AG09309 (cell line): ENCODE measurements around the gene RCC1.
"Not testable (repeated sequence)": the region's sequence is repeated elsewhere in the genome, so short reads cannot be mapped to it uniquely, and the experiment has no call there.

ENCODE experiments used
- DNase-seq: peaks from one replicate; pipeline ENCODE4 v3.0.0-alpha.2; 2010; ENCODE audit warnings: low read depth
- H3K4me3 ChIP-seq: 2 replicates; pipeline ENCODE4 v1.5.1; 2011; ENCODE audit warnings: mild to moderate bottlenecking, low read depth, low read length, moderate library complexity; ENCODE audit not compliant: control insufficient read depth
- TF ChIP-seq, protein P1 (sequence below): IDR thresholded peaks from 2 replicates; pipeline ENCODE4 v1.5.1; 2011; ENCODE audit warnings: mild to moderate bottlenecking, low read depth, low read length, inconsistent platforms; ENCODE audit not compliant: insufficient read depth, control insufficient read depth; ENCODE audit errors: missing control alignments

RCC1 gene

DNA sequence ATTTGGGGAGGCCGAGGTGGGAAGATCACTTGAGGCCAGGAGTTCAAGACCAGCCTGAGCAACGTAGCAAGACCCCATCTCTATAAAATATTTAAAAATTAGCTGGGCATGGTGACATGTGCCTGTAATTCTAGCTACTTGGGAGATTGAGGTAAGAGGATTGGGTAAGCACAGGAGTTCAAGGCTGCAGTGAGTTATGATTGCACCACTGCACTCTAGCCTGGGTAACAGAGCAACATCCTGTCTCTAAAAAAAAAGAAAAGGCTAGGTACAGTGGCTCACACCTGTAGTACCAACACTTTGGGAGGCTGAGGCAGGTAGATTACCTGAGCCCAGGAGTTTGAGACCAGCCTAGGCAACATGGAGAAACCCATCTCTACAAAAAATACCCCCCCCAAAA is 35.7 kb upstream of the RCC1 start:
- no peak for DNase-seq
- TF ChIP-seq, protein P1, sequence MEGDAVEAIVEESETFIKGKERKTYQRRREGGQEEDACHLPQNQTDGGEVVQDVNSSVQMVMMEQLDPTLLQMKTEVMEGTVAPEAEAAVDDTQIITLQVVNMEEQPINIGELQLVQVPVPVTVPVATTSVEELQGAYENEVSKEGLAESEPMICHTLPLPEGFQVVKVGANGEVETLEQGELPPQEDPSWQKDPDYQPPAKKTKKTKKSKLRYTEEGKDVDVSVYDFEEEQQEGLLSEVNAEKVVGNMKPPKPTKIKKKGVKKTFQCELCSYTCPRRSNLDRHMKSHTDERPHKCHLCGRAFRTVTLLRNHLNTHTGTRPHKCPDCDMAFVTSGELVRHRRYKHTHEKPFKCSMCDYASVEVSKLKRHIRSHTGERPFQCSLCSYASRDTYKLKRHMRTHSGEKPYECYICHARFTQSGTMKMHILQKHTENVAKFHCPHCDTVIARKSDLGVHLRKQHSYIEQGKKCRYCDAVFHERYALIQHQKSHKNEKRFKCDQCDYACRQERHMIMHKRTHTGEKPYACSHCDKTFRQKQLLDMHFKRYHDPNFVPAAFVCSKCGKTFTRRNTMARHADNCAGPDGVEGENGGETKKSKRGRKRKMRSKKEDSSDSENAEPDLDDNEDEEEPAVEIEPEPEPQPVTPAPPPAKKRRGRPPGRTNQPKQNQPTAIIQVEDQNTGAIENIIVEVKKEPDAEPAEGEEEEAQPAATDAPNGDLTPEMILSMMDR = no peak
- no peak overlapping the region for H3K4me3 ChIP-seq

DNA sequence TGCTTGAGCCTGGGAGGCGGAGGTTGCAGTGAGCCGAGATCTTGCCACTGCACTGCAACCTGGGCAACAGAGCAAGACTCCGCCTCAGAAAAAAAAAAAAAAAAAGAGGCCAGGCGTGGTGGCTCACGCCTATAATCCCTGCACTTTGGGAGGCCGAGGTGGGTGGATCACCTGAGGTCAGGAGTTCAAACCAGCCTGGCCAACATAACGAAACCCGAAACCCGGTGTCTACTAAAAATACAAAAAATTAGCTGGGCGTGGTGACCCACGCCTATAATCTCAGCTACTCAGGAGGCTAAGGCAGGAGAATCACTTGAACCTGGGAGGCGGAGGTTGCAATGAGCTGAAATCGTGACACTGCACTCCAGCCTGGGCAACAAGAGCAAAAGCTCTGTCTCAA is 26.3 kb upstream of the RCC1 start:
- DNase-seq = not testable (repeated sequence)

DNA sequence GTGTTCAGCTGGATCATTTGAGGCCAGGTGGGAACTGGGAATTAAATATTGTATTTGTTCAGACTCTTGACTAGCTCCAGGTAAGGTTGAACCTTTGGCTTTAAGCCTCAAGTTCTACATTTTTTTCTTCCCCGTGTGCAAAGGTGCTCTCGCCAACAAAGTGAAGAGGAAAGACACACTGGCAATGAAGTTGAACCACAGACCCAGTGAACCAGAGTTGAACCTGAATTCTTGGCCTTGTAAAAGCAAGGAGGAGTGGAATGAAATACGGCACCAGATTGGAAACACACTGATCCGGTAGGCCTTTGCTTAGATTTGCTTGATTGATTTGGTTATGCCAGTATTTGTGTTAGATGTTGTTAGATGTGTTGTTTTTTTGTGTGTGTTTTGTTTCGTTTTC is 25.5 kb upstream of the RCC1 start:
- TF ChIP-seq, protein P1 = no peak

More for the DNA sequence above, 26.3 kb upstream of the RCC1 start:
- not testable (repeated sequence) for H3K4me3 ChIP-seq

DNA sequence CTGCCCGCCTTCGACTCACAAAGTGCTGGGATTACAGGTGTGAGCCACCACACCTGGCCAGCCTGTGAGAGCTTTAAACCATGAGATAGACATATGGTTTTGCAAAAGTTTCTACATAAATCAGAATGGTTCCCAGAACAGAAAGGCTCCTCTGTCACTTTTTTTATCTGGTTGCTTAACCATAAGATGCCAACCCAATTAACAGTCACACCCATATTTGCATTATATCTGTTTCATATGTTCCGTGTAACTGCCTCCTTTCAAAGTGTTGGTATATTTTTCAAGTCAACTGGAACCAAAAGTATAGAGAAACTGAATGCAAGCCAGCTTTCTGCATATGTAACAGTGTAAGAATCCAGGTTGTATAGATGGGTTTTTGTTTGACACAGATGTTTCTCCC is 23.7 kb upstream of the RCC1 start:
- no peak for DNase-seq
- TF ChIP-seq, protein P1 = no peak
- H3K4me3 ChIP-seq = no peak overlapping the region

More for the DNA sequence above, 25.5 kb upstream of the RCC1 start:
- no peak for DNase-seq
- no peak overlapping the region for H3K4me3 ChIP-seq

DNA sequence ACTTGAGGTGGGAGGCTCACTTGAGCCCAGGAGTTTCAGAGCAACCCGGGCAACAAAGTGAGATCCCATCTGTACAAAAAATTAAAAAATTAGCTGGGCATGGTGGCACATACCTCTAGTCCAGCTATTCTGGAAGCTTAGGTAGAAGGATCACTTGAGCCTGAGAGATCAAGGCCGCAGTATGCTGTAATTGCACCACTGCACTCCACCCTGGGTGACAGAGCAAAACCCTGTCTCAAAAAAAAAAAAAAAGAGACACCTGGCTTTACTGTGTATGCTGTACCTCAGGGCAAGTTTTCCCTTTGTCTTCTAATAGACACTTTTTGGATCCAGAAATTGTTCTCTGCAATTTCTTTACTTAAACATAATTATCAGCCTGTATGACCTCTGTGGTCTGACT is 23.1 kb upstream of the RCC1 start:
- H3K4me3 ChIP-seq = no peak overlapping the region
- TF ChIP-seq, protein P1 = no peak
- DNase-seq = no peak

DNA sequence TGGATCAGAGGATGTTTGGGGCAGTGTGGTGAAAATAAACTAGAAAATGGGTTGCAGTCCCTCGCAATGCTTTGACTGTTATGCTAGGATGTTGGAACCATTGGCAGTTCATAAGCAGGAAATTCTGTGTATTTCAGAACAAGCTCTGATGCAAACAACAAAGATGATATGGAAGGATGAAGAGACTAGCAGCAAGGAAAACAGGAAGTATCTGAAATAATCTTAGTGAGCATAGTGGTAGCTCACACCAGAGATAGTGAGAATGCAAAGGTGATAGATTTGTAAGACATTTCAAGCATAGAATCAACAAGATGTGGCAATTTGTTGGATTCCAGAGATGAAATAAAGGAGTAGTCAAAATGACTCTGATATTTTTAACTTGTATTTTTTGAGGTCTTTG is 11.1 kb upstream of the RCC1 start:
- DNase-seq = no peak
- no peak overlapping the region for H3K4me3 ChIP-seq
- TF ChIP-seq, protein P1 = no peak

DNA sequence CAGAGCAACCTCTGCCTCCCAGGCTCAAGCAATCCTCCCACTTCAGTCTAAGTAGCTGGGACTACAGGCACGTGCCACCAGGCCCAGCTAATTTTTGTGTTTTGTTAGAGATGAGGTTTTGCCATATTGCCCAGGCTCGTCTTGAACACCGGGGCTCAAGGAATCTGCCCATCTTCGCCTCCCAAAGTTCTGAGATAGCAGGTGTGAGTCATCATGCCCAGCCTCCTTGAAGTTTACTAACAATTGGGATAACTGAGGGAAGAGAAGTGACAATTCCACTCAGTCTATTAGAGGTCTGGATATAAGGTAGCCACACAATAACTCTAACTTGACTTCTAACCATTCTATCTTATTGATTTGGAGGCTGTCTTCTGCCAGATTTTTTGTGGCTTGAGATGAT is 6.3 kb upstream of the RCC1 start:
- no peak overlapping the region for H3K4me3 ChIP-seq
- DNase-seq = no peak
- TF ChIP-seq, protein P1 = no peak
